Activated CD8-positive, alpha-beta memory T cell treated with anti-CD3 and anti-CD28 coated beads for 48 hours (primary cell): ENCODE data around the gene JTB.
"Not testable (repeated sequence)": the region's sequence is repeated elsewhere in the genome, so short reads cannot be mapped to it uniquely, and the experiment has no call there.

Source experiments
- DNase-seq, 3 experiments: peaks; one replicate each; pipeline ENCODE4 v3.0.0-alpha.2; 2020; ENCODE audit warnings: low read depth in 2 of 3, low spot score in 2 of 3

JTB gene

GRCh38 chr1:153977250-153978240 is at the start of gene JTB:
Gene JTB (minus strand): TSS chr1:153977674. CDS start chr1:153977252, 422 bp downstream.
- DNase-seq, result peak; percentile 60 to 72 (median 64)

- no peak for DNase-seq
Observed at GRCh38 chr1:154019940-154020339, 42.5 kb upstream of the JTB start.

GRCh38 chr1:154019269-154019668 is 41.8 kb upstream of the JTB start:
- no peak for DNase-seq

- DNase-seq, result no peak
Observed at GRCh38 chr1:154014154-154014907, 36.9 kb upstream of the JTB start.

- DNase-seq, result not testable (repeated sequence)
Observed at GRCh38 chr1:154012543-154012942, 35.1 kb upstream of the JTB start.

GRCh38 chr1:154012129-154012528 is 34.7 kb upstream of the JTB start:
- no peak for DNase-seq

GRCh38 chr1:154006136-154006535 is 28.7 kb upstream of the JTB start:
- DNase-seq, result no peak

- DNase-seq, result no peak
Observed at GRCh38 chr1:154000420-154000819, 22.9 kb upstream of the JTB start.

GRCh38 chr1:153996882-153997281 is 19.4 kb upstream of the JTB start:
- DNase-seq, result not testable (repeated sequence)

GRCh38 chr1:153995640-153996039 is 18.2 kb upstream of the JTB start:
- DNase-seq, result no peak

GRCh38 chr1:153995202-153995601 is 17.7 kb upstream of the JTB start:
- DNase-seq, result no peak

GRCh38 chr1:153991806-153992205 is 14.3 kb upstream of the JTB start:
- no peak for DNase-seq

- no peak for DNase-seq
Observed at GRCh38 chr1:153991151-153991630, 13.7 kb upstream of the JTB start.

GRCh38 chr1:153990468-153991150 is 13.1 kb upstream of the JTB start, which contains the start of gene RPS27:
Gene RPS27 (plus strand): TSS chr1:153990762. CDS start chr1:153990797, 35 bp downstream.
- peak; percentile 67 to 71 (median 69) for DNase-seq

- DNase-seq, result no peak
Observed at GRCh38 chr1:153987621-153988020, 10.1 kb upstream of the JTB start.

- no peak for DNase-seq
Observed at GRCh38 chr1:153985941-153986761, 8.7 kb upstream of the JTB start, which contains the start of gene RAB13. Gene RAB13 (minus strand): TSS chr1:153986339. CDS start chr1:153986236, 103 bp downstream.

- peak in 1 of 3 experiments; percentile 39 for DNase-seq
Observed at GRCh38 chr1:153985341-153985912, 8.0 kb upstream of the JTB start.

- no peak for DNase-seq
Observed at GRCh38 chr1:153984123-153984894, 6.8 kb upstream of the JTB start.

- DNase-seq, result not testable (repeated sequence)
Observed at GRCh38 chr1:153981735-153982134, 4.3 kb upstream of the JTB start.
